Upper lobe of left lung (tissue), 6 donors: Measurements from ENCODE around the gene CDC45. TPM values are rescaled to one million over a fixed set of nuclear protein-coding genes. Genes with fewer than 3 reads are reported as not detected.

Source experiments
- ATAC-seq, 2 donors: fragments of 200-7000 bp; cut with Tn5 transposase; one replicate each; pipeline ENCODE4 v1.9.1; 2022; ENCODE audit warnings: mild to moderate bottlenecking in 2 of 2, moderate library complexity in 2 of 2; ENCODE audit not compliant: low FRiP score in 2 of 2
- DNase-seq, 2 donors: peaks; one replicate each; pipeline ENCODE4 v3.0.0-alpha.2; 2019 to 2020
- H3K27ac ChIP-seq, 4 donors: fragments of 200-600 bp; sonication (generic); one replicate each; pipeline ENCODE4 v1.5.1; 2016 to 2019
- H3K27me3 ChIP-seq, 4 donors: fragments of 200-600 bp; sonication (generic); one replicate each; pipeline ENCODE4 v1.5.1; 2017 to 2019
- H3K36me3 ChIP-seq, 4 donors: fragments of 200-600 bp; sonication (generic); one replicate each; pipeline ENCODE4 v1.5.1; 2016 to 2019
- H3K4me1 ChIP-seq, 4 donors: fragments of 200-600 bp; sonication (generic); one replicate each; pipeline ENCODE4 v1.5.1; 2018 to 2019
- H3K4me3 ChIP-seq, 4 donors: fragments of 200-600 bp; sonication (generic); one replicate each; pipeline ENCODE4 v1.5.1; 2017 to 2019; ENCODE audit warnings: mild to moderate bottlenecking in 2 of 4, moderate library complexity in 1 of 4
- H3K9me3 ChIP-seq, 4 donors: fragments of 200-600 bp; sonication (generic); one replicate each; pipeline ENCODE4 v1.5.1; 2018 to 2019
- EP300 ChIP-seq, 4 donors: sonication (generic); formaldehyde crosslinking; IDR thresholded peaks; one replicate each; pipeline ENCODE4 v1.5.1; 2017; ENCODE audit warnings: antibody characterized with exemption in 4 of 4, control low read depth in 2 of 4
- POLR2A ChIP-seq, 4 donors: fragments of 450-650 bp; IDR thresholded peaks; one replicate each; pipeline ENCODE4 v1.5.1; 2016 to 2017; ENCODE audit warnings: antibody characterized with exemption in 4 of 4, mild to moderate bottlenecking in 2 of 4
- POLR2AphosphoS5 ChIP-seq, 2 donors: sonication (generic); formaldehyde crosslinking; IDR thresholded peaks; one replicate each; pipeline ENCODE4 v1.5.1; 2017; ENCODE audit warnings: antibody characterized with exemption in 2 of 2
- WGBS, 2 donors: methylation state at CpG; one replicate each; pipeline ENCODE4 v1.1.5; 2017 to 2018; 5-methylcytosine and 5-hydroxymethylcytosine counted together
- total RNA-seq, 6 donors: library from RNA; depleted of rRNA in 4 of 6; stranded (reverse); fragments of >200 nt in 4 of 6; gene quantifications; one replicate each; pipeline versions ENCODE4 v1.1.0 to v1.2.1, GENCODE V29; 2016 to 2021
- TF ChIP-seq, protein P1 (sequence below), 6 experiments: fragments of 450-650 bp in 4 of 6; fragments of 200-600 bp in 2 of 6; sonication (generic) in 2 of 6; IDR thresholded peaks; one replicate each; pipeline ENCODE4 v1.5.1; 2016 to 2019; ENCODE audit warnings: antibody characterized with exemption in 6 of 6
- donor health status: DM: no; HTN: no; CAD: no; lungs with moderate emphysema.
- donor health status: DM: no; HTN: yes; CAD: no; lungs with severe emphysema.

CDC45 gene
- total RNA-seq, 6 donors from 2014 or later: 0.44 to 3.2 (median 1.8) TPM; not detected in 1

DNA sequence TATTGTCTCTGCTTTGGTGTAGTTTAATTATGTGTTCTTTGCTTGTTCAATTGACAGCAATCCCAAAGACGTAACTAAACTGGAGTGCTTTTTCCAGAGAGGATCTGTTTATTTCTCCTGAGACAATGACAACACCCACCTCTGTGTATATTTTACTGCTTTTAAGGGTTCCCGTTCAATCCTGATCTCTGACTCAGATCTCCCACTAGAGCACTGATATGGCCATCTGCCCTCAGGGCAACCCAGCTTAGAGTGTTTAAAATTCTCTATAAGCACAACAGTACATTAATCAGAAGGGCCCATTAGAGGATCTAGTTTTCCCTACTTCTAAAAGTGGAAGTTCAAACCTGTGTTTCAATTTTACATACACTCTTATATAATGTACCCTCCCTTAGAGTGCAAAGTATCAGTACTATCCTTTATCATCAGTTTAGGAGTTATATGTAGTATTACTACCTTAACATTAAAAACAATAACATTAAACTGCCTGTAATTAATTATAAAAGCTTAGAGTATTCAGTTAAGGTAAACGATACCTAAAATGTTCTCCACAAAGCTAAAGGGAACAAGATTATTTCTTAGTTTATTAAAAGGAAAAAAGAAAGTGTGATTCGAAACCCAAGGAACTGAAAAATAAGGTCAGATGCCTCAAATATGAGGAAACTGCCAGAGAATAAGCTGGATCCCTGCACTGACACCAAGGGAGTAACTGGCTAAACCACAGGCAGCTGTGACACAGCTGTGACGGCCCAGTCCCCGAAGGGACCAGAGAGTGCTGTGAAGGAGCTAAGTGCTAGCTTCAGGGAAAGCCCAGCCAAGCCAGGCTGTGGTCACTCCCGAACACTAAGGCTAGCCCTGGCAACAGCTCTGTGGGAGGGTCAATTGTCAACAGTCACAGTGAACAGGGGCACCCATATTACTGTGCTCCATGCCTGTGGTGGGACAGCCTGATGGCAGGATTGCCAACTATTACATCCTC lies 15.9 kb upstream of the CDC45 start:
- Histone ChIP-seq H3K36me3 (peaks cover 28 to 91% (median 67%) of the 10 kb centered on the region in 4 donors), H3K27ac (peak overlapping the region in 1 of 4 donors; percentile 26), H3K9me3 (no peaks in the 10 kb centered on the region), H3K4me1 (no peaks in the 10 kb centered on the region), H3K4me3 (no peak overlapping the region), H3K27me3 (no peaks in the 10 kb centered on the region)
- TF ChIP-seq, protein P1, sequence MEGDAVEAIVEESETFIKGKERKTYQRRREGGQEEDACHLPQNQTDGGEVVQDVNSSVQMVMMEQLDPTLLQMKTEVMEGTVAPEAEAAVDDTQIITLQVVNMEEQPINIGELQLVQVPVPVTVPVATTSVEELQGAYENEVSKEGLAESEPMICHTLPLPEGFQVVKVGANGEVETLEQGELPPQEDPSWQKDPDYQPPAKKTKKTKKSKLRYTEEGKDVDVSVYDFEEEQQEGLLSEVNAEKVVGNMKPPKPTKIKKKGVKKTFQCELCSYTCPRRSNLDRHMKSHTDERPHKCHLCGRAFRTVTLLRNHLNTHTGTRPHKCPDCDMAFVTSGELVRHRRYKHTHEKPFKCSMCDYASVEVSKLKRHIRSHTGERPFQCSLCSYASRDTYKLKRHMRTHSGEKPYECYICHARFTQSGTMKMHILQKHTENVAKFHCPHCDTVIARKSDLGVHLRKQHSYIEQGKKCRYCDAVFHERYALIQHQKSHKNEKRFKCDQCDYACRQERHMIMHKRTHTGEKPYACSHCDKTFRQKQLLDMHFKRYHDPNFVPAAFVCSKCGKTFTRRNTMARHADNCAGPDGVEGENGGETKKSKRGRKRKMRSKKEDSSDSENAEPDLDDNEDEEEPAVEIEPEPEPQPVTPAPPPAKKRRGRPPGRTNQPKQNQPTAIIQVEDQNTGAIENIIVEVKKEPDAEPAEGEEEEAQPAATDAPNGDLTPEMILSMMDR (IDR thresholded peaks at IDR 0.05): no peak
- TF ChIP-seq POLR2AphosphoS5 (IDR thresholded peaks at IDR 0.05): peak; percentile 23 to 75
- ATAC-seq (peak in 1 of 2 donors; percentile 32), DNase-seq (peak in 1 of 2 donors; percentile 33)
- 69 to 71% methylated on average over 7 of the region's 7 CpGs for WGBS, 2 donors

DNA sequence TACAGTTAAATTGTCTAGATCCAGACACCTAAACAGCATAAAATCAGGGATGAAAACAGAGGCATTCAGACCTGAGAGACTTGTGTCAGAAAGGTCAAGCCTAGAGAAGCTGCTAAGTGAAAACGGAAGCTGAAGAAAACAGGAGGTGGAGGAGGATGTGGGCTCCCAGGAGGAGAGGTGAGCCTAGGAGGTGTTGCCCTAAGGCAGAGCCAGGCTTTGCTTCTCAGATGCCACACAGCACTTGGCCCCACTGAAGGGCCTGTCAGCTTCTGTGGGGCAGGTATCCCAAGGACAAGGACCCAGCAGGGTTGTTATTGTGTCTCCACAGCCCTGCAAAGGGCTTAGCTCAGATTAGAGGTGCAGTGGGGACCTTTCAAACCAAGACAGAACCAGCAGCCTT lies 15.2 kb upstream of the CDC45 start:
- 67 to 90% methylated on average over 1 of the region's 1 CpG for WGBS, 2 donors

DNA sequence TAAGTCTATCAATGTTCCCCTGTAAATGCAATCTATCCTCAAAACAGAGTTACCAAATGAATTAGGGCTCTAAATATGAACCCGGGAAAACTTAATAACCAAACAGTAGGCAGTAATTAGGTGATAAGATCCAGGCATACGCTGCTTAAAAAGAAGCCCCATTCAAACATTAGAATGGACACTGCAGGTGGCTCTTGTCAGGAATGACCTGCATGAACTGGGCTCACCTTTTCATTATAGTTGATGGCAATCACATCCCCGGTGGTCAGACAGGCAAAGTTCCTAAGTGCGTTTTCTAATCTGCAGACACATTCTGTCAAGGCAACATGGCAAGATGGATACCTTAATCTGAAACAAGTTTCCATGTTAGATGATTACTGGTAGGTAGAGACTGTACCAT lies 14.7 kb upstream of the CDC45 start:
- H3K4me3 ChIP-seq: no peak overlapping the region
- no peak for DNase-seq
- peak overlapping the region in 3 of 4 donors; percentile 1 to 30 (median 6) for H3K27ac ChIP-seq
- 87 to 90% methylated on average over 4 of the region's 4 CpGs for WGBS, 2 donors
- H3K27me3 ChIP-seq: no peaks in the 10 kb centered on the region
- no peak for ATAC-seq
- H3K9me3 ChIP-seq: no peaks in the 10 kb centered on the region
- peaks cover 28 to 93% (median 75%) of the 10 kb centered on the region in 4 donors for H3K36me3 ChIP-seq
- no peaks in the 10 kb centered on the region for H3K4me1 ChIP-seq
- TF ChIP-seq POLR2A (IDR thresholded peaks at IDR 0.05) (no peak), EP300 (IDR thresholded peaks at IDR 0.05) (no peak)
- TF ChIP-seq, protein P1 (IDR thresholded peaks at IDR 0.05): no peak

More for the DNA sequence above, 15.2 kb upstream of the CDC45 start:
- H3K27ac ChIP-seq: peak overlapping the region in 3 of 4 donors; percentile 1 to 30 (median 6)
- H3K36me3 ChIP-seq: peaks cover 28 to 92% (median 72%) of the 10 kb centered on the region in 4 donors
- no peaks in the 10 kb centered on the region for H3K9me3 ChIP-seq
- ATAC-seq (no peak), DNase-seq (no peak)
- no peak overlapping the region for H3K4me3 ChIP-seq
- TF ChIP-seq POLR2AphosphoS5 (IDR thresholded peaks at IDR 0.05): no peak
- TF ChIP-seq, protein P1 (IDR thresholded peaks at IDR 0.05): no peak
- H3K4me1 ChIP-seq: no peaks in the 10 kb centered on the region
- no peaks in the 10 kb centered on the region for H3K27me3 ChIP-seq

DNA sequence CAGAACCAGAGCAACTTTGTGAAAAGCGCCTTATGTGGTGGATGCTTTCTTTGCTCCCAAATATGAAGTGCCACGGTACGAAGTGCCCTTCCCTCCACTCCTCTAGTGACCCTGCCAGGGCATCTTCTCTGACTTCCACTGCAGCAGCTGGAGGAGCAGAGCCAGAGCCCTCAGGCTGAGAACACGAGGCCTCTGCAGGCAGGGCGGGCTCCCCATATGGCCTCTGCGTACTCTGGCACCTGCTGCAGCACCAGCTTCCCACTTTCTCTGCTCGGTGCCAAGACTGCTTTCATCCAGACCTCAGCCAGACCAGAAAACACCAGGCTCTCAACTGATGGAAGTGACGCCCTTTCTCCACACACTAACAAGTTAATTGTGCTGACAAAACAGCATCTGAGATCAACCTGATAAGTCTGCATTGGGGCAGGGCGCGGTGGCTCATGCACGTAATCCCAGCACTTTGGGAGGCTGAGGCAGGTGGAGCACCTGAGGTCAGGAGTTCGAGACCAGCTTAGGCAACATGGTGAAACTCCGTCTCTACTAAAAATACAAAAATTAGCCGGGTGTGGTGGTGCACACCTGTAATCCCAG lies 13.5 kb upstream of the CDC45 start:
- Histone ChIP-seq H3K36me3 (peaks cover 34 to 96% (median 80%) of the 10 kb centered on the region in 4 donors), H3K9me3 (no peaks in the 10 kb centered on the region), H3K4me1 (no peaks in the 10 kb centered on the region), H3K27me3 (no peaks in the 10 kb centered on the region), H3K27ac (no peak overlapping the region), H3K4me3 (no peak overlapping the region)
- WGBS, 2 donors: 91 to 100% methylated on average over 8 to 14 of the region's 14 CpGs
- TF ChIP-seq POLR2A (IDR thresholded peaks at IDR 0.05) (no peak), POLR2AphosphoS5 (IDR thresholded peaks at IDR 0.05) (no peak), EP300 (IDR thresholded peaks at IDR 0.05) (no peak)
- TF ChIP-seq, protein P1 (IDR thresholded peaks at IDR 0.05): no peak
- no peak for ATAC-seq
- no peak for DNase-seq
